HEK293T (cell line): Measurements from ENCODE around the gene OTUD3.
A peak's percentile ranks its signal among the peaks of the same experiment; 100 is the strongest.

Experiments used
- CTCF ChIA-PET: fragments of 350-600 bp; formaldehyde crosslinking; extraction: SDS; loops from one replicate; lab custom pipeline; 2021; ENCODE audit warnings: antibody characterized with exemption, inconsistent platforms; lab: Yijun Ruan, JAX
- POLR2A ChIA-PET: fragments of 350-600 bp; formaldehyde crosslinking; extraction: SDS; loops from one replicate; lab custom pipeline; 2020; ENCODE audit warnings: antibody characterized with exemption, inconsistent platforms; lab: Yijun Ruan, JAX
- DNase-seq: peaks from one replicate; pipeline ENCODE4 v3.0.0; 2012; ENCODE audit warnings: mixed read lengths; ENCODE audit errors: extremely low spot score
- ARNT ChIP-seq: fragments of 450-650 bp; IDR thresholded peaks from 2 replicates; pipeline ENCODE4 v1.6.1; 2017; ENCODE audit warnings: mild to moderate bottlenecking
- BHLHE40 ChIP-seq: fragments of 450-650 bp; IDR thresholded peaks from 2 replicates; pipeline ENCODE4 v1.6.1; 2016; ENCODE audit warnings: mild to moderate bottlenecking, moderate library complexity, borderline replicate concordance
- CTBP1 ChIP-seq: fragments of 450-650 bp; IDR thresholded peaks from 2 replicates; pipeline ENCODE4 v1.6.1; 2016; ENCODE audit warnings: borderline replicate concordance
- ELF4 ChIP-seq: fragments of 450-650 bp; IDR thresholded peaks from 2 replicates; pipeline ENCODE4 v1.6.1; 2017; ENCODE audit warnings: antibody characterized with exemption
- FOXA1 ChIP-seq: fragments of 450-650 bp; IDR thresholded peaks from 2 replicates; pipeline ENCODE4 v1.6.1; 2016; ENCODE audit warnings: mild to moderate bottlenecking
- FOXK2 ChIP-seq: fragments of 450-650 bp; IDR thresholded peaks from 2 replicates; pipeline ENCODE4 v1.6.1; 2016; ENCODE audit warnings: mild to moderate bottlenecking
- FOXM1 ChIP-seq: fragments of 450-650 bp; IDR thresholded peaks from 2 replicates; pipeline ENCODE4 v1.6.1; 2017; ENCODE audit warnings: mild to moderate bottlenecking, borderline replicate concordance
- HDGF ChIP-seq: fragments of 450-650 bp; IDR thresholded peaks from 2 replicates; pipeline ENCODE4 v1.6.1; 2017; ENCODE audit warnings: antibody characterized with exemption, borderline replicate concordance
- L3MBTL2 ChIP-seq: fragments of 450-650 bp; conservative IDR thresholded peaks from 2 replicates; pipeline ENCODE4 v1.6.1; 2016; ENCODE audit warnings: mild to moderate bottlenecking
- LEF1 ChIP-seq: fragments of 450-650 bp; IDR thresholded peaks from 2 replicates; pipeline ENCODE4 v1.6.1; 2017; ENCODE audit warnings: mild to moderate bottlenecking, borderline replicate concordance
- NFRKB ChIP-seq: fragments of 450-650 bp; IDR thresholded peaks from 2 replicates; pipeline ENCODE4 v1.6.1; 2016; ENCODE audit warnings: mild to moderate bottlenecking, moderate library complexity
- PKNOX1 ChIP-seq: fragments of 450-650 bp; IDR thresholded peaks from 2 replicates; pipeline ENCODE4 v1.6.1; 2016
- SP1 ChIP-seq: fragments of 450-650 bp; IDR thresholded peaks from 2 replicates; pipeline ENCODE4 v1.6.1; 2017
- SUZ12 ChIP-seq: fragments of 450-650 bp; IDR thresholded peaks from 2 replicates; pipeline ENCODE4 v1.6.1; 2016; ENCODE audit warnings: mild to moderate bottlenecking
- TARDBP ChIP-seq: fragments of 450-650 bp; IDR thresholded peaks from 2 replicates; pipeline ENCODE4 v1.6.1; 2016
- ZNF384 ChIP-seq: fragments of 450-650 bp; IDR thresholded peaks from 2 replicates; pipeline ENCODE4 v1.6.1; 2016

The OTUD3 gene

DNA sequence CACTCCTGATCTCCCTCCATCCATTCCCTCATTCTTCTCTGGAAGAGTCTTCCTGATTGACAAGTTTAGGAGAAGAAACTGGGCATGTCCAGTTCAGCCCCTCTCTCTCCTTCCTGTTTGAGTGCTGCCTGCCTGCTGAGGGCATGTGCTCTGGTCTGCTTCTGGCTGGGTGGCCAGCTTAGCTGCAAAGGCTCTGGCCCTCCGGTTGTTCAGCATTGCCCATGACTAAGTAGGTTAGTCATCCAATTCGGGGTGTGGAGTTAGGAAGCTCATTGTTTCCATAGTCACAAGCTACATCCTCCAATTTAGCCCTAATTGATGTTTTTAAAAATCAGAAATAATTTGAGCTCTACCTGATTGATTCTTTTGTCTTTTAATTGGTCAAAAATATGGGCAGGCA is 66.8 kb downstream of the OTUD3 start:
- ChIA-PET CTCF (interaction anchor here (0.6 kb wide), 2 partner anchors 8 to 26 kb away, joined by 4 read pairs; no protein-coding TSS in a partner anchor), POLR2A (no interaction called here)
- no peak for TF ChIP-seq FOXM1
- TF ChIP-seq LEF1 = no peak
- TF ChIP-seq ARNT = no peak
- TF ChIP-seq HDGF = no peak
- DNase-seq = no peak

DNA sequence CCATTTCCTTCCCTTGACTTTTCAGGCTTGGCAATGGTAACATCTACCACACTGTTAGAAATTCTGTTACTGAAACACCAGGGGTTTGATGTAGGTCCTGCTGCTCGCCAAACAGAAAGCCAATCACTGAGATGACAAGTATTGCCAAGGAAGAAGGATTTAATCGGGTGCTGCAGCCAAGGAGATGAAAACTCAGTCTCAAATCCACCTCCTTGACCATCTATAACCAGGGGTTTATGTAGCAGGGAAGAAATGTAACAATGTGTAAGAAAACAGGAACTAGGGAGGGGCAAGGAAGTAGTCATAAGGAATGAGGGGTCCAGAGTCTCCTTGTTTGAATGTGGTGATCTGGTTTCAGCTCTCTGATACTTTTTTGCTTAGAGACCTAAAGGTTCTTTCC is 71.9 kb downstream of the OTUD3 start:
- POLR2A ChIA-PET = no interaction called here
- TF ChIP-seq ZNF384 = no peak
- no peak for TF ChIP-seq FOXM1
- TF ChIP-seq ELF4 = no peak
- no peak for TF ChIP-seq L3MBTL2
- no peak for TF ChIP-seq HDGF
- CTCF ChIA-PET = no interaction called here

DNA sequence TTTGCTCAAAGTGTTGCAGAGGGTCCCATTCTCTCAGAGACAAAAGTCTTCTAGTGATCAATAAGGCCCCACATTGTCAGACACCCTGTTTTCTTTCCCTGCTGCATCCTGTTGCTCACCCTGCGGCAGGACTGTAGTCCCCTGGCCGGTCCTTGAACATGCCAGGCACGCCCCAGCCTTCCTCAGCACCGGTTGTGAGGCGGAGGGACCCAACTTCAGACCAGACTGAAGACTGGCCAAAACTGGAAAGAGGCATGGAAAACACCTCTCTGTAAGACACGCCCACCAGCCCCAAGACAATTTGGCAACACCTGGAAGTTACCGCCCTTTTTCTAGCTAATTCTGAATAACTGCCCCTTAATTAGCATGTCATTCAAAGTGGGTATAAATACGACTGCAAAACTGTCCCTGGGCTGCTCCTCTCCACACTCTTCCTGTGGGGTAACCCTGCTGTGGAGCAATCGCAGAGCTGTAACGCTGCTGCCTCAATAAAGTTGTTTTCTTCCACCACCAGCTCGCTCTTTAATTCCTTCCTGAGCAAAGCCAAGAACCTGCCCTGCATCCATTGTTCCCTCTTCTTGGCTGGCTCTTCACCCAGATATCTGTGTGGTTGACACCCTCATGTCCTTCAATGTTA is 73.5 kb downstream of the OTUD3 start:
- TF ChIP-seq ZNF384 (no peak), ARNT (no peak), SUZ12 (no peak), FOXM1 (no peak), FOXA1 (no peak), HDGF (no peak), L3MBTL2 (no peak), NFRKB (no peak), CTBP1 (no peak), LEF1 (no peak), FOXK2 (no peak), ELF4 (no peak), TARDBP (no peak), BHLHE40 (no peak), SP1 (no peak), PKNOX1 (no peak)
- ChIA-PET POLR2A (no interaction called here), CTCF (no interaction called here)
- DNase-seq = no peak

More for the DNA sequence above, 71.9 kb downstream of the OTUD3 start:
- DNase-seq = no peak

GRCh38 chr1:19957779-19958178 is 75.6 kb downstream of the OTUD3 start:
- ChIA-PET CTCF (no interaction called here), POLR2A (no interaction called here)
- TF ChIP-seq FOXA1 (no peak), TARDBP (no peak), SUZ12 (no peak), PKNOX1 (no peak), L3MBTL2 (no peak), ZNF384 (no peak)
- peak; percentile 27 for DNase-seq

DNA sequence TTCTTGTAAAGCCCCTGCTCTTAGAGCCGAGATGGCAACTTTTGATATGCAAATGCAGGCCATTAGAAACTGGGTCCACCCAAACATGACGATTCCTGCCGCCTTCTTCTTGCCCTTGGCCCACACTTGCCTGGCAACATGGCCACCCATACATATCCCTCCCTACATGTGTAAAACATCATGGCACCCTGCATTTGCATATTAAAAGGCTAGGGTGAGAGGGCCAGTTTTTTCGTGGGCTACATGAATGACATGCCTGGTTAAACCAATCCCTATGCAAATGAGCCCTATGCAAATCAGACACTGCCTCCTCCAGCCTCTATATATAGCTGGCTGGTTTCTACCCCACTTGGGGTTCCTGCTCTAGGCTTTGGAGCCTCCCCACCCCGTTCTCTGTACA is 78.4 kb downstream of the OTUD3 start:
- no peak for DNase-seq
- ChIA-PET POLR2A (no interaction called here), CTCF (no interaction called here)
- TF ChIP-seq SP1 (no peak), PKNOX1 (no peak), CTBP1 (no peak), FOXA1 (no peak), ARNT (no peak), FOXM1 (no peak), FOXK2 (no peak), BHLHE40 (no peak), NFRKB (no peak), SUZ12 (no peak), TARDBP (no peak), LEF1 (no peak), ELF4 (no peak), HDGF (no peak), ZNF384 (no peak), L3MBTL2 (no peak)
